ENCODE measurements around the gene GPAM.
A peak's percentile ranks its signal among the peaks of the same experiment; 100 is the strongest.
"Not testable (repeated sequence)": the region's sequence is repeated elsewhere in the genome, so short reads cannot be mapped to it uniquely, and the experiment has no call there.

Gene GPAM

GRCh38 chr10:112126901-112127300 is 56.7 kb downstream of the GPAM start:
- no peak for DNase-seq

GRCh38 chr10:112126172-112126571 is 57.4 kb downstream of the GPAM start:
- no peak for DNase-seq

GRCh38 chr10:112124866-112125265 is 58.7 kb downstream of the GPAM start:
- no peak for DNase-seq

GRCh38 chr10:112122827-112123226 is 60.7 kb downstream of the GPAM start:
- no peak for DNase-seq

- DNase-seq, result no peak
Measured at GRCh38 chr10:112120491-112120890, 63.1 kb downstream of the GPAM start.

GRCh38 chr10:112115781-112116385 is 67.7 kb downstream of the GPAM start:
- DNase-seq, result peak; percentile 33

- DNase-seq, result not testable (repeated sequence)
Measured at GRCh38 chr10:112109779-112110178, 73.8 kb downstream of the GPAM start.

All from stimulated activated CD4-positive, alpha-beta T cell treated with anti-CD3 and anti-CD28 coated beads, Interleukin-1b, Interleukin-23, amount 100 ng/mL, for 48 hours (primary cell).